GM21786 (cell line): Measurements from ENCODE around the gene MAST2.
"Not testable (repeated sequence)": the region's sequence is repeated elsewhere in the genome, so short reads cannot be mapped to it uniquely, and the experiment has no call there.

ENCODE experiments used
- ATAC-seq: cut with Tn5 transposase; IDR thresholded peaks from one replicate; pipeline ENCODE4 v1.9.1; 2021; ENCODE audit not compliant: unreplicated experiment

Gene MAST2

DNA sequence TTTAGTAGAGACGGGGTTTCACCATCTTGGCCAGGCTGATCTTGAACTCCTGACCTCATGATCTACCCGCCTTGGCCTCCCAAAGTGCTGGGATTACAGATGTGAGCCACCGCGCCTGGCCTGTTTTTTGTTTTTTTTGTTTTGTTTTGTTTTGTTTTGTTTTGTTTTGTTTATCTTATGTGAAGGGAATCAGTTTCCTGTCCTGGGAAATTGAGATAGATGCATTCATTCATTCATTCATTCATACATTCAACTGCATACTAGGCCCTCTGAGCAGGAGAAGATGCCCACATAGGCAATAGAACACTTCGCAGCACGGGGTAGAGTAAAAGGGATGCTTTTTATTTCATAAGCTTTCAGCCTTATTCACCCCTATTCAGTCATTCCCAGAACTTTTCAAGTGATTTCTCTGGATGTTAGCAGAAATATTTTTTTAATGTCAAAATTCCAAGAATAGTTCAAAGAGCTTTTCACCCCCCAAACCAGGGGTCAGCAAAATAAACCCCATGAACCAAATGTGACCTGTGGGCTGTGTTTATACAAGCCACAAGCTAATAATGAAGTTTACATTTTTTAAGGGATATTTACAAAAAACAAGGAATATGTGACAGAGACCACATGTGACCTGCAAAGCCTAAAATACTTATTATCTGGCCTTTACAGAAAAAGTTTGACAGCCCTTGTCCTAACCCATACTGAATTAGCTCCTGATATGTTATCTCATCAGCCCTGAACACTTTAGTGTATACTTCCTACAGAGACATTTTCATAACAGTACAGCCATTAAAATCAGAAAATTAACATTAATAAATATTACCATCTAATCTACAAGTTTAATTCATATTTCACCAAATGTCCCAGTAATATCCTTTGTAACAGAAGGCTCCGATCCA is 127.1 kb downstream of the MAST2 start:
- no peak for ATAC-seq

DNA sequence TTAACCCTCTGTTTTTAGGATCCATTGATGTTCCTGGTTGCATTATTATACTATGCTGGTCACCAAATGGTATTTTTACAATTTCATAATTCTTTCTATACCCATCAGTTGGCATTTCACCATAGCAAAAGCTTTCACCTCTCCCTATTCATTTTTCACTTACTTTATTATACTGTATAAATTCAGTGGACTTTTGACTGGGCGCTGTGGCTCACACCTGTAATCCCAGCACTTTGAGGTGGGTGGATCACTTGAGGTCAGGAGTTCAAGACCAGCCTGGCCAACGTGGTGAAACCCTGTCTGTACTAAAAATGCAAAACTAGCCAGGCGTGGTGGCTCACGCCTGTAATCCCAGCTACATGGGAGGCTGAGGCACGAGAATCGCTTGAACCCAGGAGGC is 128.8 kb downstream of the MAST2 start:
- not testable (repeated sequence) for ATAC-seq

DNA sequence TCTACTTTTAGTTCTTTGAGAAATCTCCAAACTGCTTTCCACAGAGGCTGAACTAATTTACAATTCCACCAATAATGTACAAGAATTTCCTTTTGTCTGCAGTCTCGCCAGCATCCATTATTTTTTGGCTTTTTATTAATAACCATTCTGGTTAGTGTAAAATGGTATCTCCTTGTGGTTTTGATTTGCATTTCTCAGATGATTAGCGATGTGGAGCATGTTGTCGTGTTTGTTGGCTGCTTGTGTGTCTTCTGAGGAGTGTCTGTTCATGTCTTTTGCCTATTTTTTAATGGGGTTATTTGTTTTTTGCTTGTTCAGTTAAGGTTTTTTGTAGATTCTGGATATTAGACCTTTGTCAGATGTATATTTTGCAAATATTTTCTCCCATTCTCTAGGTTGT is 131.5 kb downstream of the MAST2 start:
- ATAC-seq = no peak

DNA sequence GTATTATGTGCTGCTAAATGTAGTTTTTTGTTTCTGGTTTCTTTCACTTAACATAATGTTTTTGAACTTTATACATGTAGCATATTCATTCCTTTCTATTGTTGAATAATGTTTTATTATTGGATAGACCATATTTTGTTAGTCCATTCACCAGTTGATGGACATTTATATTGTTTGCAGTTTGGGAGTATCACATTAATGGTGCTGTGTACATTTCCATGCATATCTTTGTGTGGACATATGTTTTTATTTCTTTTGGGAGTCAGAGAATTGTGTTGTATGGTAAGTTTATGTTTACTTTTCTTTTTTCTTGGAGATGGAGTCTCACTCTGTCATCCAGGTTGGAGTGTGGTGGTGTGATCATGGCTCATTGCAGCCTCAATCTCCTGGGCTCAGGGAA is 134.6 kb downstream of the MAST2 start:
- ATAC-seq = no peak

DNA sequence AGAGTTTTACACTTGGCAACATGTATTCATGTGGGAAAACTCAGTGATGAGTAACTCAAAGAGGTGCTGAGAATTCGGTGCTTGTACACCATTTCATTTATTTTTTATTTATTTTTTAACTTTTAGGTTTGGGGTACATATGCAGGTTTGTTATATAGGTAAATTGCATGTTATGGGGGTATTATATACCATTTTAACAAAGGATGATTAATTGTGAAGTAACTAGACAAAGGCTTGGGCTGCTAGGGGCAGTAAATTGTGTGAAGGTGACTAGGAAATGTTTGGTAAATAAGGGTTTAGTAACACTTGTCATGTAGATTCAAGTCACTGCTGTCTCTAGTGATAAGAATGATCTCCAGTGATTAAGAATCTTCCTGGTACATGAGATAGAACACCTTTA is 139.0 kb downstream of the MAST2 start:
- no peak for ATAC-seq

DNA sequence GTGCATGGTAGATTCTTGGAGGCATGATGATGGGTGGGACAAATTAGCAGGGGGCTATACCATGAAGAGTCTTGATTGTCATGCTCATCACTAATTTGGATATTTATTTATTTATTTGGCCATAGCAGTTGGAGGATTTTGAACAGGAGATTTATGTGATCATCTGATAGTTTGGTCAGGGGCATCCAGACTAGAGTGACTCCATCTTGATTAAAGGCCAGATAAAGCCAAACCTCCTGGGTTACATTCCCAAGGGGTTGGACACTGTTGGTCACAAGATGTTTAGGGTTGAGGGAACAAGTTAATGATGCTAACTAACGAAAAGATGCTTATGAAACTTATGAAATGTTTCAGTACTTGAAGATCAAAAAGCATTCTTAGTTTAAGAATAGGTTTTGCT is 139.8 kb downstream of the MAST2 start:
- ATAC-seq = no peak

DNA sequence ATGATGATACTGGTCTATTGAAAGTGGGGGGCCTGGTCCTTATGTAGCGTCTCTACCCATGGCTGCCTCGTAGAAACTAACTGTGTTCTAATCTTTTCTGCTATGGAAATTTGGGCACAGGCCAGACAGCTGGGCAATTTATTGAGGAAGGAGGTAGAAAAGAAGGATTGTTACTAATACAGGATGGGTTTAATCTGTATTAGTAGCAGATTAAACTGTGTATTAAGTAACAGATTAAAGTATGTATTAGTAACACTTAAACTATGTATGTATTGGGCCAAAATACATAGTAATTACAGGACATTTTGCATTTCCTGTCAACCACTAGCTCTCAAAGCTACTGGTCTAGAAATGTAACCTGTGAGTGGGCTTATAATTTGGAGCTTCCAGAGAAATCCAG is 142.0 kb downstream of the MAST2 start:
- ATAC-seq = no peak

DNA sequence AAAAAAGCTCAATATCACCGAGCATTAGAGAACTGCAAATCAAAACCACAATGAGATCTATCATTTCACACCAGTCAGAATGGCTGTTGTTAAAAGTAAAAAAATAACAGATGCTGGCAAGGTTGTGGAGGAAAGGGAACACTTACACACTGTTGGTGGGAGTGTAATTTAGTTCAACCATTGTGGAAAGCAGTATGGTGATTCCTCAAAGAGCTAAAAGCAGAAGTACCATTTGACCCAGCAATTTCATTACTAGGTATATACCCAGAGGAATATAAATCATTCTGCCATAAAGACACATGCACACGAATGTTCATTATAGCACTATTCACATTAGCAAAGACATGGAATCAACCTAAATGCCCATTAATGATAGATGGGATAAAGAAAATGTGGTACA is 146.1 kb downstream of the MAST2 start:
- not testable (repeated sequence) for ATAC-seq

DNA sequence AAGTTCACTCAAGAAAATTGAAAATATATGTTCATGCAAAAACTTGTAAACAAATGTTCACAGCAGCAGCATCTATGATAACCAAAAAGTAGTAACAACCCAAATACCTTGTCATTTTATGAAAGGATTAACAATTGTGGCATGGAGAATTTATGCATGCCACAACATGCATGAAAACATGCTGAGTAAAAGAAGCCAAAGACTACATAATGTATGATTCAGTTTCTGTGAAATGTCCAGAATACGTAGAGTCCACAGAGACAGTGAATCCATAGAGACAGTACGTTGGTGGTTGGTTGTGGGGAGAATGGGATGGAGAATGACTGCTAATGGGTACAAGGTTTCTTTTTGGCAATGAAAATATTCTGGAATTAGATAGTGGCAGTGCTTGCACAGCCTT is 148.7 kb downstream of the MAST2 start:
- ATAC-seq = no peak

DNA sequence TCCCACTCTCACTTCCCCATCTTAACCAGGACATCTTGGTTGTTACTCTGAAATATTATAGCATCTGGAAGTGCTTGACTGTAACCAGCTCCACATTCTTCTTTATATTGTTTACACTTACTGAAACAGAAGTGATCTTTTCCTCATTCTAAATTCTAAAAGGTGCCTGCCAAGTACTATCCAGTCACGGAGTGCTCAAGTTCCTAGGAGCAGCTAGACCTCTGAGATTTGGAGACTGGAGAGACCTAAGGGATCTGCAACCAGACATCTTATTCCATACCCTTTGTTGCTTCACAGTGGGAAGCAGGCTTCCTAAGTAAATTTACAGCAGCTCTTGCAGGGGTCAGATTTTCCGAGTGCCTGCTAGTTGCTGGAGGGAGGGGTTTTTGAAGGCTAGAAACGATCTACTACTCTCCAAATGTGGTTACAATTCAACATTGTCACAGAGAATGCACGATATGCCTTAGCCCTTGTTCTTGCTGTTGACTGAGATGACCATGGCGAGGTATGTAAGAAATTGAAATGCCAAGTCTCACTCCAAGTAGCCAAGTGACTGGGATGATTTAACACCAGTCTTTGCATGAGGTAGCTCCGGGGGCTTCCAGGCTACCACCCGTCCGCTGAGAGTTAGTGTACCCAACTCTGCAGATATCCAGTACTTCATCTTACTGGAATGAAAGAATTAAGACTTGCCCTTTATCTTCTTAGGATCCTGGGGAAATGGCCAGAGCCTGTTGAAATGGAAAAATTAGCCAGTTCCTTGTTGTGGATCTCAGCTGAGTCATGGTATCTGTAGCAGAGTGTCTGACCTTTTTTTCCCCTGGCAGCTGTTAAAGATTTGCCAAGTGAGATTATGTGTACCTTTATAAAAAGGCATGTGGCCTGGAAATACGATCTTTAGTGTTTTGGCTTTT is 150.8 kb downstream of the MAST2 start:
- ATAC-seq = no peak

DNA sequence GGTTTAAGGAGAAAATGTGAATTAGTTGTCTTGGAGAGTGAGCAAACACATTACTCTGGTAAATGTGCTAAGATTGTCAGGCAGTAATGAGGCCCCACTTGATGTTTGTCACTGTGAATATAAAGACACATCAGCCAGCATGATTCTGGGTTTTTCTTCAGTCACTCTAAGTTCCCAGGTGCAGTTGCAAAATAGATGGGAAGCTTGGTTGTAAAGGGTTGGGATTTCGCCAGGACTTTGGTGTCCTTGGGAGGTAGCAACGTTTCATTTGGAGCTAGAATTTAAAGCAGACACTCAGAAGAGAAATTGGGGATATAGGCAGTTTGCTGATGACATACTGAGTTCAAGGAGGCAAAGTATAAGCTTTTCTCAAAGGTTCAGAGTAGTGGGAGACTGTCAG is 154.3 kb downstream of the MAST2 start:
- no peak for ATAC-seq

DNA sequence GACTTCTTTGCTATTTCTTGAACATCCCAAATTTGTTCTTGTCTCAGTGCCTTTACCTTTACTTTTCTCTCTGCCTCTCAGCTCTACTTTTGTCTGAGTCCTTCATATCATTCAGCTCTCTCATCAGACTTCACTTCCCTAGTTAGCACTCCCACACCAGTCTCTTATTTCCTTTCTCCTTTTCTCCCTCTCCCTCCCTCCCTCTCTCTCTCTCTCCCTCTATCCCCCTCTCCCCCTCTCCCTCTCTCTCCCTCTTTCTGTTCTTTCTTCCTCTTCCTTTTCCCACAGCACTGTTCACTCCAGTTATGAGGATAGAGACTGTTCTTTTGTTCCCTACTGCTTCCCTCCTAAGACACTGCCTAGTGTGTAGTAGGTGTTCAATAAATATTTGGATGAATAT is 154.9 kb downstream of the MAST2 start:
- ATAC-seq = no peak

DNA sequence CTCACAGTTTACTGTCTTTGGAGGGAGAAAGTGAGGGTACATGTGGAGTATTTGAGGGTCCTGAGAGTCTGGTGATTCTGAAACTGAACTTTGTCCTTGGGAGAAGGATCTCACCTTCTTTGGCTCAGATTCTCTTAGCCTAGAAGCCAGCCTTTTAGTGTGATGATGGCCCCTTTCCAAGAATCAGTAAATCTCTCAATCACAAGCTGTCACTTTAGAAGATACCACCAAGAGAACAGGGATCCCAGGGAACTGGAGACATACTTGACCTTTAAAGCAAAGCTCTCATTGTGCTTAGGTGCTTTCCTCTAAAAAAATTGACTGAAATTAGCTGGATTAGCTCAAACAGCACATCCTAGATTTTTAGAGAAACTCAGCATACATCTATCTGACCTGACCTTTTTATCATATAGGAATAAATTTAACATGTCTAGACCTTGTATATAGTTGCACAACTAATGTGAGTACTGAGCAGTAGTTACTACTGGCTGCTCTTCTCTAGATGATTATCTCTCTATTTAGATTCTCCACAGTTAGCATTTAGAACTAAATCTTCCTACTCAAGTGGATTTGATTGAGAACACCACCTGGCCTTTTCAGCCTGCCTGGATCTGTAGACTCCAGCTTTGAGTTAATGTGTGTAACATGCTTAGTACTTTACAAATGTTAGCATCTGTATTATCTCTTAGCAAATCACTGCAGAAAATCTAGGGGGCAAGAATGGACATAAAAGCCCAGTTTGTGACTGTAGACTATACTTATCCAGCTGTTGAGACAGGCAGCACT is 157.7 kb downstream of the MAST2 start:
- ATAC-seq = no peak

DNA sequence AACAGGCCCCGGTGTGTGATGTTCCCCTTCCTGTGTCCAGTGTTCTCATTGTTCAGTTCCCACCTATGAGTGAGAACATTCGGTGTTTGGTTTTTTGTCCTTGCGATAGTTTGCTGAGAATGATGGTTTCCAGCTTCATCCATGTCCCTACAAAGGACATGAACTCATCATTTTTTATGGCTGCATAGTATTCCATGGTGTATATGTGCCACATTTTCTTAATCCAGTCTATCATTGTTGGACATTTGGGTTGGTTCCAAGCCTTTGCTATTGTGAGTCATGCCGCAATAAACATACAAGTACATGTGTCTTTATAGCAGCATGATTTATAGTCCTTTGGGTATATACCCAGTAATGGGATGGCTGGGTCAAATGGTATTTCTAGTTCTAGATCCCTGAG is 158.5 kb downstream of the MAST2 start:
- not testable (repeated sequence) for ATAC-seq

DNA sequence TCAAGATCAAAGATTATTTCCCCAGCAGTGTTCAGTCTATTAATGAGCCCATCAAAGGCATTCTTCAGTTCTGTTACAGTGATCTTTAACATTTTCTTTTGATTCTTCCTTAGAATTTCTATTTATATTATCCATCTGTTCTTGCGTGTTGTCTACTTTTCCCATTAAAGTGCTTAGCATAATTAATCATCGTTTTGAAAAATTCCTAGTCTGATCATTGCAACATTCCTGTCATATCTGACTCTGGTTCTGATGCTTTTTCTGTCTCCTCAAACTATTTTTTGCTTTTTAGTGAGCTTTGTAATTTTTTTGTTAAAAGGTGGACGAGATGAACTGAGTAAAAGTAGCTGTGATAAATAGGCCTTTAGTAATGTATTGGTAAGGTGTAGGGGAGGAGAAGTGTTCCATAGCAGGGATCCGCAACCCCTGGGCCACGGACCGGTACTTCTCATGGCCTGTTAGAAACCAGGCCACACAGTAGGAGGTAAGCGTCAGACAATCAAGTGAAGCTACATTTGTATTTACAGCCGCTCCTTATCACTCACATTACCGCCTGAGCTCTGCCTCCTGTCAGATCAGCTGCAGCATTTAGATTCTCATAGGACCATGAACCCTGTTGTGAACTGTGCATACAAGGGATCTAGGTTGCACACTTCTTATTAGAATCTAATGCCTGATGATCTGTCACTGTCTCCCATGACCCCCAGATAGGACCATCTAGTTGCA is 165.7 kb downstream of the MAST2 start:
- ATAC-seq = no peak

DNA sequence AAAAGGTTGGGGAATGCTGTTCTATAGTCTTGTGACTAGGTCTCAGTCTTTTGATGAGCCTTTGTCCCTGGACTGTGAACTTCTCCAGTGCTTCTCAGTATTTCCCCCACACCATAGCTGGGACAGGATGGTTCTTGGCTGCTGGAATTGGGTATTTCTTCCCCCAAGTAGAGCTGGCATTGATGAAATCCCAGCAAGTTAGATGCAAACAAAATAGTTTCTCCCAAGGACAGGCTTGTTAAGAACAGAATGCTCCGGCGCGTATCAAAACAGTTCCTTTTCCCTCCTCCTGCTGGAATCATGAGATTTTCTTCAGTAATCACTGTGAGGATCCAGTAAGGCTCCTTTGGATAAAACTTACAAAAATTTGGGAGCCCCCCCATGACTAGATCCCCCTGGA is 166.5 kb downstream of the MAST2 start:
- no peak for ATAC-seq

DNA sequence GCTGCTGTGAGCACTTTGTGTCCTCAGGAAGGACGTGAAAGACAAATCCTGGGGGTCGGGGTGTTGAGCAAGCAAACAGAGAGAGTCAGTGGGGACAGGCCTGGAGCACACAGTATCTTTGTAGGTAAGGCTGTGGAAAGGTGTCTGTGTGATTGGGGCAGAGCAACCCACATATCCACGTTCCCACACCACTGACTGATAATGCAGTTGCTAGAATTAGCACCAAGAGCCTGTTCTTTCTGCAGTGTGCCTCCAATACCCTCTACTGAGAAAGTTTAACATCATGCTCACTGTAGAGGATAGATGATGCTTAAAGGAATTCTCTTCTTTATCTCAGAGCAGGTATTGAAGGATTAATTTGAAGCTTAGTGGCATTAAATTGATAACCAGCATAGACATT is 167.9 kb downstream of the MAST2 start:
- ATAC-seq = no peak

DNA sequence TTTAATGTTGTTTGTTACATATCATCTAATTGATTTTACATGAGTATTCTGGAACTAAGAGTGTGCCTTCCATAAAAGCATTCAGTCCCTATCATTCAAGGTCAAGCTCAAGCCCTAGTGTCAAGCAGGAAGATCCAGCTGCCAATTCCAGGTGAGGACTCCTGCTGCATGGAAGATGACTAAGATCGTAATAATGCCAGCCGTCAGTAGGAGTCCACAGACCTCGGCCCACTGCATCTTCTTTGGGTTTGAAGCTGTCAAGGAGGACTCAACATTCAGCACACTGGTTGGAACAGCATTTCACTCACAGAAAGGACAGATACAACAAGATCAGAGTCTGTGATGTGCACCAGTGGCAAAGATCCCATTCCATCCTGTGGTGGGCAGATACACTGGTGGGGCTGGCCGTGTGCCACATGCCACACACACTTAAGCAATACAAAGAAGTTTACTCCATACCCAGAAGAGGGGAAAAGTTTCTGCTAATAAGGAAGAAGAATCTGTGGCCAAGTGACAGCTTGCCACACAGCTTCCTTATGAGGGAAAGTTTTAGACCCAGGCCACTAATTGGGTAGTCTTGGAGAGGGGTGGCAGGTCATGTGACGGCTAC is 168.6 kb downstream of the MAST2 start:
- ATAC-seq = no peak

DNA sequence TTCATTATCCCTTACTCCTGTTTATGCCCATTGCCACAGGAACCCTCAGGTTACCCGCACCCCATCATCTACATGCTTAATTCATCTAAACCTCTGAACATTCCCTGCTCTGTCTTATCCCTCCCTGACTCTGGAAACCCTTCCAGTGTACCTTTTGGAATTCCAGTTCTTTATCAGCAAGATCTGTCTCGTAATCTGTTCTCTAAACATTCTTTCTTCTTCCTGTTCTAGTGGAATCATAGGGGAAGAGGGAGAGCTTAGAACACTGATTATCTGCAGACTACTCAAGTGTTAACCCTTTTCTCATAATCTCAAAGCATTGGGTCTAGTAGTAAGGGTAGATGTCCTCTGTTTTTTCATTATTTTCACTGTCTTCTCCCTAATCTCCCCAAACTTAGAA is 169.2 kb downstream of the MAST2 start:
- ATAC-seq = no peak

DNA sequence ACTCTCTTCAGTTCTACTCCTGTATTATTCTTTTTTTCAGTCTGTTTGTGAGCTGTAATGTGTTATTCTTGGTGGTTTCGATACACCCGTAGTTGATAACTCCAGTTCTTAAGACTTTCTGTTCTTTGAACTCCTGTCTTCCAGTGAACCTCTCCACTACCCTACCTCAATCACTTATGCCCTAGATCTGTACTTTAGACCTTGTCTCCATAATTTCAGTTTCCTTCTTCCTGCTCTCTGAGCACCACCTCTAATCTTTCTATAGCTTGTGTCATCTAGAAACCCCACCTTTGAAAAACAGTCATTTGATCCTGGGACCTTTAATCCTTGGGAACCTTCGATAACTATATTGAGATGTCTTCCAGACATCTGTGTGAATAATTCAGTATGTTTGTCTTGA is 169.7 kb downstream of the MAST2 start:
- ATAC-seq = no peak
